Liver (tissue), 9 donors: ENCODE results near the gene TP53I13. TPM values are rescaled to one million over a fixed set of nuclear protein-coding genes. Genes with fewer than 3 reads are reported as not detected.

ENCODE experiments used
- DNase-seq: peaks from one replicate; pipeline ENCODE4 v3.0.0-alpha.2; 2017; ENCODE audit warnings: low spot score
- H3K27ac ChIP-seq, 2 donors: one replicate each; pipeline ENCODE4 v1.7.0; 2013; ENCODE audit warnings: inconsistent platforms in 2 of 2, low read length in 2 of 2, control low read depth in 1 of 2, low read depth in 1 of 2, mild to moderate bottlenecking in 1 of 2
- H3K27me3 ChIP-seq, 4 donors: one replicate each; pipeline versions ENCODE4 v1.6.1 to v1.7.0; 2013; ENCODE audit warnings: low read length in 3 of 4, inconsistent platforms in 1 of 4, mild to moderate bottlenecking in 1 of 4, moderate library complexity in 1 of 4; ENCODE audit not compliant: control insufficient read depth in 4 of 4, insufficient read depth in 4 of 4
- H3K36me3 ChIP-seq, 4 donors: one replicate each; pipeline versions ENCODE4 v1.6.1 to v1.7.0; 2013; ENCODE audit warnings: low read length in 3 of 4, mild to moderate bottlenecking in 3 of 4, low read depth in 1 of 4, moderate library complexity in 1 of 4; ENCODE audit not compliant: control insufficient read depth in 4 of 4, insufficient read depth in 3 of 4
- H3K4me1 ChIP-seq, 4 donors: one replicate each; pipeline versions ENCODE4 v1.6.1 to v1.7.0; 2013; ENCODE audit warnings: low read length in 3 of 4, mild to moderate bottlenecking in 3 of 4, moderate library complexity in 1 of 4; ENCODE audit not compliant: control insufficient read depth in 4 of 4, insufficient read depth in 4 of 4
- H3K4me3 ChIP-seq, 3 donors: one replicate each; pipeline versions ENCODE4 v1.6.1 to v1.7.0; 2013; ENCODE audit warnings: low read length in 3 of 3, control low read depth in 1 of 3, low read depth in 1 of 3, mild to moderate bottlenecking in 1 of 3
- H3K9ac ChIP-seq, 2 donors: one replicate each; pipeline ENCODE4 v1.7.0; 2013; ENCODE audit warnings: low read length in 2 of 2, mild to moderate bottlenecking in 2 of 2, moderate library complexity in 2 of 2, control low read depth in 1 of 2, low read depth in 1 of 2
- H3K9me3 ChIP-seq, 4 donors: one replicate each; pipeline versions ENCODE4 v1.6.1 to v1.7.0; 2013; ENCODE audit warnings: low read length in 3 of 4; ENCODE audit not compliant: control insufficient read depth in 4 of 4
- EGR1 ChIP-seq, 2 donors: IDR thresholded peaks; 2 replicates each; pipeline ENCODE4 v1.6.1; 2016 to 2018; ENCODE audit warnings: antibody characterized with exemption in 2 of 2, low read depth in 2 of 2
- FOXA2 ChIP-seq: IDR thresholded peaks from 2 replicates; pipeline ENCODE4 v1.6.1; 2016; ENCODE audit warnings: antibody characterized with exemption
- JUND ChIP-seq, 2 donors: IDR thresholded peaks; 2 replicates each; pipeline ENCODE4 v1.6.1; 2016; ENCODE audit warnings: antibody characterized with exemption in 2 of 2
- NR2F2 ChIP-seq: IDR thresholded peaks from 2 replicates; pipeline ENCODE4 v1.6.1; 2016; ENCODE audit warnings: antibody characterized with exemption
- RAD21 ChIP-seq, 2 donors: IDR thresholded peaks; 2 replicates each; pipeline ENCODE4 v1.6.1; 2016; ENCODE audit warnings: antibody characterized with exemption in 2 of 2, mild to moderate bottlenecking in 2 of 2
- SP1 ChIP-seq: IDR thresholded peaks from 2 replicates; pipeline ENCODE4 v1.6.1; 2018; ENCODE audit warnings: antibody characterized with exemption, mild to moderate bottlenecking
- TAF1 ChIP-seq: conservative IDR thresholded peaks from 2 replicates; pipeline ENCODE4 v1.6.1; 2016; ENCODE audit warnings: antibody characterized with exemption, mild to moderate bottlenecking
- YY1 ChIP-seq: IDR thresholded peaks from 2 replicates; pipeline ENCODE4 v1.6.1; 2016; ENCODE audit warnings: antibody characterized with exemption, mild to moderate bottlenecking
- WGBS: extraction: QIAGEN DNeasy Blood & Tissue Kit; methylation state at CpG from one replicate; pipeline ENCODE4 v1.1.7; 2013; 5-methylcytosine and 5-hydroxymethylcytosine counted together
- polyA plus RNA-seq, 2 donors: library from polyadenylated mRNA; stranded (reverse) in 1 of 2; unstranded in 1 of 2; fragments of 200-250 nt in 1 of 2; fragments of >200 nt in 1 of 2; fragmentation: Nextera tagmentation in 1 of 2; extraction: Ambion mirVana in 1 of 2; gene quantifications; one replicate each; pipeline versions ENCODE4 v1.2.1 to v1.2.3, GENCODE V29; 2013 to 2015
- total RNA-seq, 2 donors: library from RNA; depleted of rRNA; stranded (reverse); fragments of >200 nt; gene quantifications; one replicate each; pipeline ENCODE4 v1.2.3, GENCODE V29; 2014
- TF ChIP-seq, protein P1 (sequence below): IDR thresholded peaks from 2 replicates; pipeline ENCODE4 v1.6.1; 2016; ENCODE audit warnings: antibody characterized with exemption, mild to moderate bottlenecking
- TF ChIP-seq, protein P2 (sequence below): fragments of 150-350 bp; IDR thresholded peaks from 2 replicates; pipeline ENCODE4 v1.5.1; 2017; ENCODE audit warnings: improper control_type of control experiment, low read depth, low read length; ENCODE audit not compliant: missing input control
- TF ChIP-seq, protein P3 (sequence below): IDR thresholded peaks from 2 replicates; pipeline ENCODE4 v1.6.1; 2016; ENCODE audit warnings: antibody characterized with exemption
- donor health status: healthy.
- donor health status: healthy.
- donor health status: healthy.
- donor health status: healthy.
- donor health status: healthy.

The TP53I13 gene
- total and polyA plus RNA-seq, 4 donors = 12.2 to 42.6 (median 24.5) TPM

DNA sequence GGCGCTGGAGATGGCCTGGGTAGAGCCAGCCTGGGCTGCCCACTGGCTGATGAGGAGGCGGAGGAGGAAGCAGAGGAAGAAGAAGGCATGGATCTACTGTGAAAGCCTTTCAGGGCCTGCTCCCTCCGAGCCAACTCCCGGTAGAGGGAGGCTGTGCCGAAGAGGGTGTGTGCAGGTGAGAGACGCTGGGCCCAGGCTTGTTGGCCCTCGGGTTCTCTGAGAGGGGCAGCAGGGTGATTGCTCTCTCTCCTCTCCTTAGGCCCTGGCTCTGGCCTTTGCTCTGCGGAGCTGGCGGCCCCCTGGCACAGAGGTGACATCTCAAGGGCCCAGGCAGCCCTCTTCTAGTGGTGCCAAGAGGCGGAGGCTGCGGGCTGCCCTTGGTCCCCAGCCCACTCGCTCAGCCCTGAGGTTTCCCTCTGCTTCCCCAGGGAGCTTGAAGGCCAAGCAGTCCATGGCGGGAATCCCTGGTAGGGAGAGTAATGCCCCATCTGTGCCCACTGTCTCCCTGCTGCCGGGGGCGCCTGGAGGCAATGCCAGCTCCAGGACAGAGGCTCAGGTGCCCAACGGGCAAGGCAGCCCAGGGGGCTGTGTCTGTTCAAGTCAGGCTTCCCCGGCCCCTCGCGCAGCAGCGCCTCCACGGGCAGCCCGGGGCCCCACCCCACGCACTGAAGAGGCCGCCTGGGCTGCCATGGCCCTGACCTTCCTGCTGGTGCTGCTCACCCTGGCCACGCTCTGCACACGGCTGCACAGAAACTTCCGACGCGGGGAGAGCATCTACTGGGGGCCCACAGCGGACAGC lies 3.6 kb downstream of the TP53I13 start:
- peaks cover 21 to 65% (median 52%) of the 10 kb centered on the region in 4 donors for H3K4me1 ChIP-seq
- 52% methylated on average over 30 of the region's 30 CpGs for WGBS
- peak overlapping the region in 1 of 3 donors; percentile 42 for H3K4me3 ChIP-seq
- peaks cover 2 to 11% (median 4%) of the 10 kb centered on the region in 4 donors for H3K36me3 ChIP-seq
- H3K9me3 ChIP-seq = no peaks in the 10 kb centered on the region
- peak overlapping the region; percentile 32 to 72 for H3K27ac ChIP-seq
- peak overlapping the region in 1 of 2 donors; percentile 20 for H3K9ac ChIP-seq
- TF ChIP-seq, protein P1, sequence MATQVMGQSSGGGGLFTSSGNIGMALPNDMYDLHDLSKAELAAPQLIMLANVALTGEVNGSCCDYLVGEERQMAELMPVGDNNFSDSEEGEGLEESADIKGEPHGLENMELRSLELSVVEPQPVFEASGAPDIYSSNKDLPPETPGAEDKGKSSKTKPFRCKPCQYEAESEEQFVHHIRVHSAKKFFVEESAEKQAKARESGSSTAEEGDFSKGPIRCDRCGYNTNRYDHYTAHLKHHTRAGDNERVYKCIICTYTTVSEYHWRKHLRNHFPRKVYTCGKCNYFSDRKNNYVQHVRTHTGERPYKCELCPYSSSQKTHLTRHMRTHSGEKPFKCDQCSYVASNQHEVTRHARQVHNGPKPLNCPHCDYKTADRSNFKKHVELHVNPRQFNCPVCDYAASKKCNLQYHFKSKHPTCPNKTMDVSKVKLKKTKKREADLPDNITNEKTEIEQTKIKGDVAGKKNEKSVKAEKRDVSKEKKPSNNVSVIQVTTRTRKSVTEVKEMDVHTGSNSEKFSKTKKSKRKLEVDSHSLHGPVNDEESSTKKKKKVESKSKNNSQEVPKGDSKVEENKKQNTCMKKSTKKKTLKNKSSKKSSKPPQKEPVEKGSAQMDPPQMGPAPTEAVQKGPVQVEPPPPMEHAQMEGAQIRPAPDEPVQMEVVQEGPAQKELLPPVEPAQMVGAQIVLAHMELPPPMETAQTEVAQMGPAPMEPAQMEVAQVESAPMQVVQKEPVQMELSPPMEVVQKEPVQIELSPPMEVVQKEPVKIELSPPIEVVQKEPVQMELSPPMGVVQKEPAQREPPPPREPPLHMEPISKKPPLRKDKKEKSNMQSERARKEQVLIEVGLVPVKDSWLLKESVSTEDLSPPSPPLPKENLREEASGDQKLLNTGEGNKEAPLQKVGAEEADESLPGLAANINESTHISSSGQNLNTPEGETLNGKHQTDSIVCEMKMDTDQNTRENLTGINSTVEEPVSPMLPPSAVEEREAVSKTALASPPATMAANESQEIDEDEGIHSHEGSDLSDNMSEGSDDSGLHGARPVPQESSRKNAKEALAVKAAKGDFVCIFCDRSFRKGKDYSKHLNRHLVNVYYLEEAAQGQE = no peak
- no peak for TF ChIP-seq SP1
- TF ChIP-seq, protein P2, sequence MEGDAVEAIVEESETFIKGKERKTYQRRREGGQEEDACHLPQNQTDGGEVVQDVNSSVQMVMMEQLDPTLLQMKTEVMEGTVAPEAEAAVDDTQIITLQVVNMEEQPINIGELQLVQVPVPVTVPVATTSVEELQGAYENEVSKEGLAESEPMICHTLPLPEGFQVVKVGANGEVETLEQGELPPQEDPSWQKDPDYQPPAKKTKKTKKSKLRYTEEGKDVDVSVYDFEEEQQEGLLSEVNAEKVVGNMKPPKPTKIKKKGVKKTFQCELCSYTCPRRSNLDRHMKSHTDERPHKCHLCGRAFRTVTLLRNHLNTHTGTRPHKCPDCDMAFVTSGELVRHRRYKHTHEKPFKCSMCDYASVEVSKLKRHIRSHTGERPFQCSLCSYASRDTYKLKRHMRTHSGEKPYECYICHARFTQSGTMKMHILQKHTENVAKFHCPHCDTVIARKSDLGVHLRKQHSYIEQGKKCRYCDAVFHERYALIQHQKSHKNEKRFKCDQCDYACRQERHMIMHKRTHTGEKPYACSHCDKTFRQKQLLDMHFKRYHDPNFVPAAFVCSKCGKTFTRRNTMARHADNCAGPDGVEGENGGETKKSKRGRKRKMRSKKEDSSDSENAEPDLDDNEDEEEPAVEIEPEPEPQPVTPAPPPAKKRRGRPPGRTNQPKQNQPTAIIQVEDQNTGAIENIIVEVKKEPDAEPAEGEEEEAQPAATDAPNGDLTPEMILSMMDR = no peak
- no peak for TF ChIP-seq TAF1
- TF ChIP-seq FOXA2 = no peak
- no peak for TF ChIP-seq YY1
- no peak for TF ChIP-seq NR2F2
- DNase-seq = no peak
- no peaks in the 10 kb centered on the region for H3K27me3 ChIP-seq

DNA sequence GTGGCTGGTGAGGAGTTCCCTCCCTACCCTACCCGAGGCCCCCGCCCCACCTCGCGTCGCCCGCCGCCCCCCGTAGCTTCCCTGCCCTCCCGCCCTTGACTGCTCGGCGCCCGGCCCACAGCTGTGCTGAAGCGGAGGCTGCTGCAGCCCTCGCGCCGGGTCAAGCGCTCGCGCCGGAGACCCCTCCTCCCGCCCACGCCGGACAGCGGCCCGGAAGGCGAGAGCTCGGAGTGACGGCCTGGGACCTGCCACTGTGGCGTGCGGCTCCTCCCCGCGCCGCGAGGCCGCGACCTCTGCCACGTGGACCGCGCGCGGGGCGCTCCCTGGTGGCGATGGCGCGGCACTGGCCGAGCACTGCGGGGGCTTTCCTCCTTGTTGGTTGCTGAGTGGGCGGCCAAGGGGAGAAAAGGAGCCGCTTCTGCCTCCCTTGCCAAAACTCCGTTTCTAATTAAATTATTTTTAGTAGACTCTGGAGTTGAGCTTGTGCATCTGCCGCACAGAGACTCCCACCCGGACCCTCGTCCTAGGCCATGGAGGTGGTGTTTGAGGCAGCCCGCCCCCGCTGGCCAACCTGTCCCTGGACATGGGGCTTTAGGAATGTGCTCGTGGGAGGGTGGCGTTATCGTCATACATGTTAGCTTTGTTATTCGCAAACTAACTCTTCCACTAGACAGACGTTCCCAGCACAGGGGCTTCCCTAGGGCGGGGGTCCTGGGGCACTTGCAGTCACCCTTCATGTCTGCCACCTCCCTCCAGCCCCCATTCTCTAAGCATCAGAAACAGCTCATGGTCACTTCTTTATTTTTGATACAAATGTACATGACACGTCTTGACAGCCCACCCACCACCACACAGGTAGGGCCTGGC lies 4.4 kb downstream of the TP53I13 start:
- H3K27me3 ChIP-seq = no peaks in the 10 kb centered on the region
- 31% methylated on average over 62 of the region's 62 CpGs for WGBS
- H3K4me3 ChIP-seq = peak overlapping the region in 1 of 3 donors; percentile 42
- H3K9ac ChIP-seq = no peak overlapping the region
- H3K9me3 ChIP-seq = no peaks in the 10 kb centered on the region
- TF ChIP-seq EGR1 (IDR thresholded peaks at IDR 0.05; ENCODE audit: low read depth in 2 of 2) (peak; percentile 61 to 85), RAD21 (IDR thresholded peaks at IDR 0.05) (peak; percentile 21 to 61), JUND (IDR thresholded peaks at IDR 0.05) (no peak)
- TF ChIP-seq, protein P2 = peak; percentile 73
- TF ChIP-seq, protein P3, sequence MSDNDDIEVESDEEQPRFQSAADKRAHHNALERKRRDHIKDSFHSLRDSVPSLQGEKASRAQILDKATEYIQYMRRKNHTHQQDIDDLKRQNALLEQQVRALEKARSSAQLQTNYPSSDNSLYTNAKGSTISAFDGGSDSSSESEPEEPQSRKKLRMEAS = no peak
- TF ChIP-seq, protein P1 = no peak
- peaks cover 2 to 18% (median 4%) of the 10 kb centered on the region in 4 donors for H3K36me3 ChIP-seq
- peaks cover 21 to 59% (median 48%) of the 10 kb centered on the region in 4 donors for H3K4me1 ChIP-seq
- peak overlapping the region; percentile 53 to 72 for H3K27ac ChIP-seq
- peak; percentile 67 for DNase-seq
